ENCODE data around the gene KLHL40. TPM values are rescaled to one million over a fixed set of nuclear protein-coding genes. Genes with fewer than 3 reads are reported as not detected.

KLHL40 gene
- total and polyA plus RNA-seq, 11 donors: 0.19 to 6.8 (median 0.73) TPM; not detected in 1

GRCh38 chr3:42639192-42639591 is 46.1 kb upstream of the KLHL40 start:
- DNase-seq (no peak), ATAC-seq (peak in 2 of 4 donors; percentile 22 to 39)
- peaks cover 0 to 100% (median 98%) of the 10 kb centered on the region in 9 donors for H3K36me3 ChIP-seq
- peak overlapping the region in 4 of 12 donors; percentile 2 to 79 (median 8) for H3K27ac ChIP-seq
- intact Hi-C loops (cut with DNase I): no loop called here
- H3K9me3 ChIP-seq: no peaks in the 10 kb centered on the region
- peaks cover 0 to 42% (median 9%) of the 10 kb centered on the region in 12 donors for H3K4me1 ChIP-seq
- no peak for TF ChIP-seq CTCF (IDR thresholded peaks at IDR 0.05)
- no peak for TF ChIP-seq POLR2A (IDR thresholded peaks at IDR 0.05)
- 67 to 80% (median 75%) methylated on average over 6 of the region's 6 CpGs for WGBS, 4 donors
- H3K4me3 ChIP-seq: no peak overlapping the region
- H3K27me3 ChIP-seq: no peaks in the 10 kb centered on the region

- no peaks in the 10 kb centered on the region for H3K27me3 ChIP-seq
- H3K27ac ChIP-seq: peak overlapping the region in 1 of 12 donors; percentile 79
- H3K4me3 ChIP-seq: no peak overlapping the region
- ATAC-seq (no peak), DNase-seq (no peak)
- H3K4me1 ChIP-seq: peaks cover 0 to 34% (median 9%) of the 10 kb centered on the region in 12 donors
- H3K36me3 ChIP-seq: peaks cover 0 to 100% (median 98%) of the 10 kb centered on the region in 9 donors
- TF ChIP-seq CTCF (IDR thresholded peaks at IDR 0.05): no peak
- intact Hi-C loops (cut with DNase I): no loop called here
- H3K9me3 ChIP-seq: no peaks in the 10 kb centered on the region
These were observed 45.2 kb upstream of the KLHL40 start for GRCh38 chr3:42640129-42640528.

- WGBS, 4 donors: 65 to 87% (median 74%) methylated on average over 6 of the region's 6 CpGs
- intact Hi-C loops (cut with DNase I): no loop called here
These were observed 44.5 kb upstream of the KLHL40 start for GRCh38 chr3:42640771-42641370.

More at GRCh38 chr3:42640771-42641370, 44.5 kb upstream of the KLHL40 start:
- Histone ChIP-seq H3K27ac (no peak overlapping the region), H3K27me3 (no peaks in the 10 kb centered on the region), H3K9me3 (no peaks in the 10 kb centered on the region), H3K4me3 (no peak overlapping the region), H3K36me3 (peaks cover 0 to 100% (median 98%) of the 10 kb centered on the region in 9 donors), H3K4me1 (peaks cover 0 to 34% (median 9%) of the 10 kb centered on the region in 12 donors)
- ATAC-seq: no peak
- DNase-seq: no peak
- no peak for TF ChIP-seq POLR2A (IDR thresholded peaks at IDR 0.05)
- no peak for TF ChIP-seq CTCF (IDR thresholded peaks at IDR 0.05)

All from heart left ventricle (tissue), 16 donors.